GM10248 (cell line): ENCODE data around the gene SLC38A9.

Experiments used
- CTCF ChIA-PET: fragments of 300-600 bp; sonication (Branson Sonifier 250); formaldehyde crosslinking; extraction: SDS; loops from one replicate; lab custom pipeline; 2021; ENCODE audit warnings: antibody characterized with exemption; lab: Yijun Ruan, JAX
- POLR2A ChIA-PET: fragments of 350-650 bp; sonication (Branson Sonifier 250); formaldehyde crosslinking; extraction: SDS; loops from one replicate; lab custom pipeline; 2020; ENCODE audit warnings: antibody characterized with exemption; lab: Yijun Ruan, JAX
- DNase-seq: peaks from one replicate; pipeline ENCODE4 v3.0.0; 2012; ENCODE audit errors: extremely low spot score
- TF ChIP-seq, protein P1 (sequence below): IDR thresholded peaks from 2 replicates; pipeline ENCODE4 v1.5.1; 2012; ENCODE audit warnings: mild to moderate bottlenecking, low read depth; ENCODE audit errors: extremely low read depth, missing control alignments, control extremely low read depth

Gene SLC38A9

GRCh38 chr5:55636683-55637082 lies 75.4 kb downstream of the SLC38A9 start:
- ChIA-PET CTCF (interaction anchor here (1.2 to 1.3 kb wide), 3 partner anchors 10 to 18 kb away, joined by 3 to 7 read pairs (median 4); no protein-coding TSS in a partner anchor), POLR2A (no interaction called here)
- TF ChIP-seq, protein P1, sequence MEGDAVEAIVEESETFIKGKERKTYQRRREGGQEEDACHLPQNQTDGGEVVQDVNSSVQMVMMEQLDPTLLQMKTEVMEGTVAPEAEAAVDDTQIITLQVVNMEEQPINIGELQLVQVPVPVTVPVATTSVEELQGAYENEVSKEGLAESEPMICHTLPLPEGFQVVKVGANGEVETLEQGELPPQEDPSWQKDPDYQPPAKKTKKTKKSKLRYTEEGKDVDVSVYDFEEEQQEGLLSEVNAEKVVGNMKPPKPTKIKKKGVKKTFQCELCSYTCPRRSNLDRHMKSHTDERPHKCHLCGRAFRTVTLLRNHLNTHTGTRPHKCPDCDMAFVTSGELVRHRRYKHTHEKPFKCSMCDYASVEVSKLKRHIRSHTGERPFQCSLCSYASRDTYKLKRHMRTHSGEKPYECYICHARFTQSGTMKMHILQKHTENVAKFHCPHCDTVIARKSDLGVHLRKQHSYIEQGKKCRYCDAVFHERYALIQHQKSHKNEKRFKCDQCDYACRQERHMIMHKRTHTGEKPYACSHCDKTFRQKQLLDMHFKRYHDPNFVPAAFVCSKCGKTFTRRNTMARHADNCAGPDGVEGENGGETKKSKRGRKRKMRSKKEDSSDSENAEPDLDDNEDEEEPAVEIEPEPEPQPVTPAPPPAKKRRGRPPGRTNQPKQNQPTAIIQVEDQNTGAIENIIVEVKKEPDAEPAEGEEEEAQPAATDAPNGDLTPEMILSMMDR, result no peak
- DNase-seq, result no peak

DNA sequence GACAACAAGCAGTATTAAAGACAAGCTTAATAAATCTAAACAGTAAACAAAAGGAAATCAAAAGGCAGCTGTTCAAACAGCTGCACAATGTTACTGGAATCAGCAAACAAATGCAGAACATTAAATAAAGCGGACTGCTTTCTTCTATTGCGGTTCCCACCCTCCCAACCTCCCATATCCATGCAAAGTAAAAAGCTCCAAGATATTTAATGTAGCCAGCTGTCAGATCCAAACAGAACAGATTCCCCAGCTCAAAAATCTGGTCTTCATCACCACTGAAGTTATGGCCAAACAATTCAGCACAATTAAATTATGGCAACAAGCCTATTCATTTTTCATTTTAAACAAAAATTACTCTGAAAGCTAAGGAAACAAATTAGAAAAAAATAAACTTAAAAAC lies 75.9 kb downstream of the SLC38A9 start:
- CTCF ChIA-PET, result interaction anchor here (1.2 to 1.3 kb wide), 3 partner anchors 10 to 17 kb away, joined by 3 to 7 read pairs (median 4); no protein-coding TSS in a partner anchor
- DNase-seq, result no peak
- TF ChIP-seq, protein P1, result no peak
- POLR2A ChIA-PET, result no interaction called here

DNA sequence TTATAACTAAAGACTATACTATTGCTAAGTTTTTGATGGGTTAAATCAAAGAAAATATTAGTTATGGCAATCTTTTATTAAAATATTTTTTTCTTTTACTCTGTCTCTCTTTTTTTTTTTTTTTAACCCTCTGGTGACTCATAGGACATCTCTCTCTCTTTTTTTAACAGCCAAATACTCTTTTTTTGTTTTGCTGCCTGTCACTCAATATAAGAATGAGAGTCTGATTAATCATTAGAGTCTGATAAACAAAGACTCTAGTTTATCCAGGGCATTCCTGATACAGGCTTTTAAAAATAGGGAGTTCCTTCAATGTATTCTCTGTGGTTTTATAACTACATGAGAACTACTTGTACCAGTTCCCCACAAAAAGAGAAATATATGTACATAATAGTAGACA lies 77.3 kb downstream of the SLC38A9 start:
- ChIA-PET POLR2A (no interaction called here), CTCF (interaction anchor here (1.4 kb wide), 1 partner anchor 13 kb away, joined by 3 read pairs; no protein-coding TSS in a partner anchor)
- no peak for DNase-seq
- TF ChIP-seq, protein P1, result no peak

DNA sequence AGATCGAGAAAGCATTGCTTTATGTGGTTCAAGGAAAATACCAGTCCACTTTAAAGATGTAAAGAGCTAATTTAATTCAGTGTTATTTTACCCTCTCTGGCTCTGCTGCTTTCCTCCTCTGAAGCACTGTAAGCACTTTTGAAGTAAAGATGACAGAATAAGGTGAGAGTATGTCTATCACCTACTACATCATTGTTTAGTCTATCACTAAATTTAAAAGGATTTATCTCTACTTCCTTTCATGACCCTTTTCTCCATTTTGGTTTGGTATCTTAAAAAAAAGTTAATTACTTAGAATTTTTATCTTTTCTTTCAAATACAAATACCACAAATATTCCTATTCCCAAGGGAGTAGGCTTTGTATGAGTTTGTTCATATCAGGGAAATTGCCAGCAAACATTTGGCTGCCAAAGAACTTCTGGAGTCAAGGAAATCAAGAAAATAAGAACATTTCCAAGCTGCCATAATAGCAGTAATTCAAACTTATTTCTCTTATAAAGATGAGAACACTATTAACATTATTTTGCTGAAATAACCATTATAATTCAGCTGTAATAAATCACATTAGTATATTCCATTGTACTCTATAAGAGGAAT lies 77.8 kb downstream of the SLC38A9 start:
- no peak for DNase-seq
- TF ChIP-seq, protein P1, result no peak
- POLR2A ChIA-PET, result no interaction called here
- CTCF ChIA-PET, result interaction anchor here (1.1 to 1.4 kb wide), 3 partner anchors 13 to 38 kb away, joined by 3 to 4 read pairs (median 4); no protein-coding TSS in a partner anchor

GRCh38 chr5:55633574-55634208 lies 78.4 kb downstream of the SLC38A9 start:
- TF ChIP-seq, protein P1, result no peak
- POLR2A ChIA-PET, result no interaction called here
- CTCF ChIA-PET, result interaction anchor here (0.8 to 1.4 kb wide), 4 partner anchors 14 to 1452 kb away, joined by 3 to 4 read pairs (median 4); no protein-coding TSS in a partner anchor
- DNase-seq, result no peak

DNA sequence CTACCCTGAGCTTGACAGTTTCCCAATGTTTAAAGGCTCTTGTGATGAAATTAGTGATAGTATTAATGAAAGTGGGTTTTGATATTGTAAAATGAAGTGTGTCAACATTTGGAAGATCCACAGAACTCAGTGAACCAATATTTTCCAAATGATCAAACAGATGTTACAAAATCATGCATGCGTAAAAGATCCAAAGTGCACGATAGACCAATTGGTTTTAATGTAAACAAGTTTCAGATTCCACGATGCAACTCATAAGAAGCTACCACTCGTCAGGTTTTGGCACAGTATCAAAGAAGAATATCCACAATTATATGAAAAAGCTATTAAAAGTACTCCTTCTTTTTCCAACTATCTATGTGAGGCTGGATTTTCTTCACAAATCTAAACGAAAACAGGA lies 82.3 kb downstream of the SLC38A9 start:
- TF ChIP-seq, protein P1, result no peak
- ChIA-PET POLR2A (no interaction called here), CTCF (interaction anchor here (1.0 to 1.3 kb wide), 3 partner anchors 8 to 11 kb away, joined by 3 to 5 read pairs (median 3); no protein-coding TSS in a partner anchor)
- DNase-seq, result no peak
